ENCODE data around the gene IL17RD. TPM values are rescaled to one million over a fixed set of nuclear protein-coding genes. Genes with fewer than 3 reads are reported as not detected.

The IL17RD gene
- total RNA-seq, 1 donor from 2014 or later: not detected

Other genes starting within 250 kb of the IL17RD start
- gene SPATA12, start 104.7 kb downstream of the IL17RD start, total RNA-seq: not detected in 2 replicates
- gene HESX1, start 34.6 kb upstream of the IL17RD start, total RNA-seq: 0.22 TPM in 1 of 2 replicates, not detected in the other
- 39.4 and 39.5 TPM in 2 replicates for gene APPL1, start 62.4 kb upstream of the IL17RD start, total RNA-seq
- not detected in 2 replicates for gene ASB14, start 127.3 kb upstream of the IL17RD start, total RNA-seq